Liver (tissue), 9 donors: ENCODE results near the gene KDM2A. TPM values are rescaled to one million over a fixed set of nuclear protein-coding genes. Genes with fewer than 3 reads are reported as not detected.

Experiments
- DNase-seq: peaks from one replicate; pipeline ENCODE4 v3.0.0-alpha.2; 2017; ENCODE audit warnings: low spot score
- H3K27ac ChIP-seq, 2 donors: one replicate each; pipeline ENCODE4 v1.7.0; 2013; ENCODE audit warnings: inconsistent platforms in 2 of 2, low read length in 2 of 2, control low read depth in 1 of 2, low read depth in 1 of 2, mild to moderate bottlenecking in 1 of 2
- H3K27me3 ChIP-seq, 4 donors: one replicate each; pipeline versions ENCODE4 v1.6.1 to v1.7.0; 2013; ENCODE audit warnings: low read length in 3 of 4, inconsistent platforms in 1 of 4, mild to moderate bottlenecking in 1 of 4, moderate library complexity in 1 of 4; ENCODE audit not compliant: control insufficient read depth in 4 of 4, insufficient read depth in 4 of 4
- H3K36me3 ChIP-seq, 4 donors: one replicate each; pipeline versions ENCODE4 v1.6.1 to v1.7.0; 2013; ENCODE audit warnings: low read length in 3 of 4, mild to moderate bottlenecking in 3 of 4, low read depth in 1 of 4, moderate library complexity in 1 of 4; ENCODE audit not compliant: control insufficient read depth in 4 of 4, insufficient read depth in 3 of 4
- H3K4me1 ChIP-seq, 4 donors: one replicate each; pipeline versions ENCODE4 v1.6.1 to v1.7.0; 2013; ENCODE audit warnings: low read length in 3 of 4, mild to moderate bottlenecking in 3 of 4, moderate library complexity in 1 of 4; ENCODE audit not compliant: control insufficient read depth in 4 of 4, insufficient read depth in 4 of 4
- H3K4me3 ChIP-seq, 3 donors: one replicate each; pipeline versions ENCODE4 v1.6.1 to v1.7.0; 2013; ENCODE audit warnings: low read length in 3 of 3, control low read depth in 1 of 3, low read depth in 1 of 3, mild to moderate bottlenecking in 1 of 3
- H3K9ac ChIP-seq, 2 donors: one replicate each; pipeline ENCODE4 v1.7.0; 2013; ENCODE audit warnings: low read length in 2 of 2, mild to moderate bottlenecking in 2 of 2, moderate library complexity in 2 of 2, control low read depth in 1 of 2, low read depth in 1 of 2
- H3K9me3 ChIP-seq, 4 donors: one replicate each; pipeline versions ENCODE4 v1.6.1 to v1.7.0; 2013; ENCODE audit warnings: low read length in 3 of 4; ENCODE audit not compliant: control insufficient read depth in 4 of 4
- ATF3 ChIP-seq: IDR thresholded peaks from 2 replicates; pipeline ENCODE4 v1.6.1; 2016; ENCODE audit warnings: antibody characterized with exemption
- CTCF ChIP-seq: fragments of 150-350 bp; IDR thresholded peaks from 2 replicates; pipeline ENCODE4 v1.5.1; 2017; ENCODE audit warnings: improper control_type of control experiment, low read depth, low read length; ENCODE audit not compliant: missing input control
- EGR1 ChIP-seq, 2 donors: IDR thresholded peaks; 2 replicates each; pipeline ENCODE4 v1.6.1; 2016 to 2018; ENCODE audit warnings: antibody characterized with exemption in 2 of 2, low read depth in 2 of 2
- FOXA1 ChIP-seq: IDR thresholded peaks from 2 replicates; pipeline ENCODE4 v1.6.1; 2016; ENCODE audit warnings: antibody characterized with exemption
- FOXA2 ChIP-seq: IDR thresholded peaks from 2 replicates; pipeline ENCODE4 v1.6.1; 2016; ENCODE audit warnings: antibody characterized with exemption
- GABPA ChIP-seq, 2 donors: IDR thresholded peaks in 1 of 2; conservative IDR thresholded peaks in 1 of 2; 2 replicates each; pipeline ENCODE4 v1.6.1; 2016; ENCODE audit warnings: antibody characterized with exemption in 2 of 2, mild to moderate bottlenecking in 1 of 2, moderate library complexity in 1 of 2
- HNF4A ChIP-seq, 2 donors: conservative IDR thresholded peaks; 2 replicates each; pipeline ENCODE4 v1.6.1; 2016; ENCODE audit warnings: antibody characterized with exemption in 2 of 2, mild to moderate bottlenecking in 2 of 2
- HNF4G ChIP-seq: IDR thresholded peaks from 2 replicates; pipeline ENCODE4 v1.6.1; 2016; ENCODE audit warnings: antibody characterized with exemption
- JUND ChIP-seq, 2 donors: IDR thresholded peaks; 2 replicates each; pipeline ENCODE4 v1.6.1; 2016; ENCODE audit warnings: antibody characterized with exemption in 2 of 2
- MAX ChIP-seq: IDR thresholded peaks from 2 replicates; pipeline ENCODE4 v1.6.1; 2016; ENCODE audit warnings: antibody characterized with exemption
- NR2F2 ChIP-seq: IDR thresholded peaks from 2 replicates; pipeline ENCODE4 v1.6.1; 2016; ENCODE audit warnings: antibody characterized with exemption
- RAD21 ChIP-seq, 2 donors: IDR thresholded peaks; 2 replicates each; pipeline ENCODE4 v1.6.1; 2016; ENCODE audit warnings: antibody characterized with exemption in 2 of 2, mild to moderate bottlenecking in 2 of 2
- REST ChIP-seq: IDR thresholded peaks from 2 replicates; pipeline ENCODE4 v1.6.1; 2016; ENCODE audit warnings: antibody characterized with exemption, mild to moderate bottlenecking
- RXRA ChIP-seq, 2 donors: IDR thresholded peaks; 2 replicates each; pipeline ENCODE4 v1.6.1; 2017 to 2018; ENCODE audit warnings: antibody characterized with exemption in 2 of 2, mild to moderate bottlenecking in 1 of 2
- SP1 ChIP-seq: IDR thresholded peaks from 2 replicates; pipeline ENCODE4 v1.6.1; 2018; ENCODE audit warnings: antibody characterized with exemption, mild to moderate bottlenecking
- TAF1 ChIP-seq: conservative IDR thresholded peaks from 2 replicates; pipeline ENCODE4 v1.6.1; 2016; ENCODE audit warnings: antibody characterized with exemption, mild to moderate bottlenecking
- YY1 ChIP-seq: IDR thresholded peaks from 2 replicates; pipeline ENCODE4 v1.6.1; 2016; ENCODE audit warnings: antibody characterized with exemption, mild to moderate bottlenecking
- ZBTB33 ChIP-seq: IDR thresholded peaks from 2 replicates; pipeline ENCODE4 v1.6.1; 2016; ENCODE audit warnings: antibody characterized with exemption
- WGBS: extraction: QIAGEN DNeasy Blood & Tissue Kit; methylation state at CpG from one replicate; pipeline ENCODE4 v1.1.7; 2013; 5-methylcytosine and 5-hydroxymethylcytosine counted together
- polyA plus RNA-seq, 2 donors: library from polyadenylated mRNA; stranded (reverse) in 1 of 2; unstranded in 1 of 2; fragments of 200-250 nt in 1 of 2; fragments of >200 nt in 1 of 2; fragmentation: Nextera tagmentation in 1 of 2; extraction: Ambion mirVana in 1 of 2; gene quantifications; one replicate each; pipeline versions ENCODE4 v1.2.1 to v1.2.3, GENCODE V29; 2013 to 2015
- total RNA-seq, 2 donors: library from RNA; depleted of rRNA; stranded (reverse); fragments of >200 nt; gene quantifications; one replicate each; pipeline ENCODE4 v1.2.3, GENCODE V29; 2014
- donor health status: healthy.
- donor health status: healthy.
- donor health status: healthy.
- donor health status: healthy.
- donor health status: healthy.

Gene KDM2A
- total and polyA plus RNA-seq, 4 donors, result 8.3 to 44.9 (median 22.4) TPM

DNA sequence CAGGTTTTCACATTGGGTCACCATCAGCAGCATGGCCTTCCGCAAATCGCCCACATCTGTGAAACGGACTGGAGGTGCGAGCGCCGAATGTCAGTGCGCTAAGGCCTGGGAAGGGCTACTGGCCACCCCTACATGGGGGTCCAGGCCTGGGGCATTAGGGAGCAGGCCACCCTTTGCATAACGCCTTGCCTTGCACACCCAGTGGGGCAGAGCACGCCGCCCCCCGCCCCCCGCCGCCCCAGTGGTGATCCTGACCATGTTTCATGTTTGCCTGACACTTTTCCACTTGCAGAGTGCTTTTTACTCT, 149.9 kb downstream of the KDM2A start:
- no peak for DNase-seq
- no peaks in the 10 kb centered on the region for H3K36me3 ChIP-seq
- H3K4me1 ChIP-seq, result peaks cover 16 to 74% (median 49%) of the 10 kb centered on the region in 4 donors
- no peak overlapping the region for H3K4me3 ChIP-seq
- H3K27ac ChIP-seq, result peak overlapping the region; percentile 53 to 63
- no peaks in the 10 kb centered on the region for H3K9me3 ChIP-seq
- TF ChIP-seq FOXA1, result no peak
- no peak for TF ChIP-seq CTCF
- no peaks in the 10 kb centered on the region for H3K27me3 ChIP-seq
- 82% methylated on average over 13 of the region's 13 CpGs for WGBS
- no peak overlapping the region for H3K9ac ChIP-seq

DNA sequence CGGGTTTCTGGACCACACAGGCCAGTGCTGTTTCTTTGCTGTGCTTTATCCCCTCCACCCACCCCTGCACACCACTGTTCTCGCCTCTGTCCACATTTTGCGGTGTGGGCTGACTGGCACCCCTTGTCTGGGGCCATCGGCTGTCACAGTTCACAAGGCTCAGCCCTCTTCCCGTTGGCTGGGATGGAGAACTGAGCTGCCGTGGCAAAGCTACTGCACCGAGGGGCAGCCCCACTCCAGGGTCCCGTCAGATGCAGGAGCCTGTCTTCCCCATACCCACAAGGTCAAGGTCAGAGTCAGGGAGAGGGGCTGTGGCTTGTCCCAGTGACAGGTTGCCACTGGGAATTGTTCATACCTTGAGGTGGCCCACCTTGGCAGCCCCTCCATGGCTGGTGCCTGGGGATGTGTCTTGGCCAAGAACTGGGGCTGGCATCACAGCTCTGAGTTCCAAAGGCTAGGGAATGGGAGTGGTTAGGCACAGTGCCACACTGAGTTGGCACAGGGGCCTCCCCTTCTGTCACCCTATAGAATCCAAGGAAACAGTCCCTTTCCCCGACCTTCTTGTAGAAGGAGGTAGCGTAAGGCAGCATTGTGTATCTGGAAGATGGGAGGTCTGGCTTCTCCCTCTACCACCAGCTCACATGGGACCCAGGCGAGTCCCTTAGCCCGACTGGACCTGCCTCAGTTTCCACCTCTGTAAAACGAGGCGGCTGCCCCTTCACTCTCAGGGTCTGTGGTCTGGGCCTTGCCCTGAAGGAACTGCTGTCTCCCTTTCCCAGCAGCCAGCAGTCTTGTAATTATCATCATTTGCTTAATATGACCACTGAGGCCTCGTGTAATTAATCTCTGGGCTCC, 150.6 kb downstream of the KDM2A start:
- H3K4me3 ChIP-seq, result no peak overlapping the region
- no peaks in the 10 kb centered on the region for H3K27me3 ChIP-seq
- H3K36me3 ChIP-seq, result no peaks in the 10 kb centered on the region
- H3K9me3 ChIP-seq, result no peaks in the 10 kb centered on the region
- H3K9ac ChIP-seq, result peak overlapping the region in 1 of 2 donors; percentile 5
- TF ChIP-seq RAD21 (IDR thresholded peaks at IDR 0.05), result no peak
- TF ChIP-seq YY1, result no peak
- TF ChIP-seq ATF3, result no peak
- TF ChIP-seq RXRA (IDR thresholded peaks at IDR 0.05), result no peak
- no peak for TF ChIP-seq TAF1
- no peak for TF ChIP-seq MAX
- no peak for TF ChIP-seq FOXA2
- no peak for TF ChIP-seq FOXA1
- no peak for TF ChIP-seq SP1
- TF ChIP-seq HNF4G, result no peak
- no peak for TF ChIP-seq EGR1 (IDR thresholded peaks at IDR 0.05; ENCODE audit: low read depth in 2 of 2)
- no peak for TF ChIP-seq REST
- no peak for TF ChIP-seq ZBTB33
- no peak for TF ChIP-seq CTCF
- TF ChIP-seq GABPA (IDR thresholded peaks at IDR 0.05 in 1 of 2, conservative IDR thresholded peaks at IDR 0.05 in 1 of 2), result no peak
- TF ChIP-seq JUND (IDR thresholded peaks at IDR 0.05), result no peak
- no peak for TF ChIP-seq NR2F2
- TF ChIP-seq HNF4A (conservative IDR thresholded peaks at IDR 0.05), result no peak
- peak overlapping the region; percentile 53 to 63 for H3K27ac ChIP-seq
- H3K4me1 ChIP-seq, result peaks cover 16 to 77% (median 50%) of the 10 kb centered on the region in 4 donors
- no peak for DNase-seq
- WGBS, result 58% methylated on average over 15 of the region's 15 CpGs
